GM19023 (cell line): ENCODE results near the gene MED20.
"Not testable (repeated sequence)": the region's sequence is repeated elsewhere in the genome, so short reads cannot be mapped to it uniquely, and the experiment has no call there.

ENCODE experiments used
- ATAC-seq: cut with Tn5 transposase; IDR thresholded peaks from one replicate; pipeline ENCODE4 v1.9.1; 2021; ENCODE audit warnings: mild to moderate bottlenecking, moderate library complexity; ENCODE audit not compliant: unreplicated experiment

The MED20 gene, protein sequence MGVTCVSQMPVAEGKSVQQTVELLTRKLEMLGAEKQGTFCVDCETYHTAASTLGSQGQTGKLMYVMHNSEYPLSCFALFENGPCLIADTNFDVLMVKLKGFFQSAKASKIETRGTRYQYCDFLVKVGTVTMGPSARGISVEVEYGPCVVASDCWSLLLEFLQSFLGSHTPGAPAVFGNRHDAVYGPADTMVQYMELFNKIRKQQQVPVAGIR

DNA sequence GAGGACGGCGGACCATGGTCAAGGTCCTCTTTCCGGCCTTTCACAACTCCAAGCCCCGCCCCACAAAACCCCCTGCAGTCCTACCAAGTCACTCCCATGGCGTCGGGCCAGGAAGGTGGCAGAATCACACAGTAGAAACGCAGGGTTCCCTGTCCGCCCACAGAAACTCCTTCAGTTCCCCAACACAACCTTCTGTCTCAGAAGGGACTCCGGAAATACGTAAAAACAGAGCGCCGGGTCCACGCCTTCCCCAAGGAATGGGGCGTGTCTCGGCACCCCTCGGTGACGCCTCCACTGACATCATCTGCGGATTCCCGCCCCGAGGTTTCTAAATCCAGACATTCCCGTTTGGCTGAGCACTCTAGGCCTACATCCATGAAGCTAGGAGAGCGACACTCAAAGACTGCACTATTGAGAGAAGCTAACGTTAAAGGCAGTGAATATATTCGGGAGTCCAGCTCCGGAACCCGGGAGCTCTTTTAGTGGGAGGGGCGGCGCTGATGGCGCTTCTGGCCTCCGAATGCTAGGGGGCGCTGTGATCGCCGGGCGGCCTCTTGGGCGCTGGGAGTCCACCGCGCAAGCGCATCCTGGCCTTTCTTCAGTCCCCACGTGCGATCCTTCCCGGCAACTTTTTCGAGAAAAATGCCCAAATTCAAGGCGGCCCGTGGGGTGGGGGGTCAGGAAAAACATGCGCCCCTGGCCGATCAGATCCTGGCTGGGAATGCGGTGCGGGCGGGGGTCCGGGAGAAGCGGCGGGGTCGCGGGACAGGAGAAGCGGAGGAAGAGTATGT is at the start of gene MED20, which contains the start of gene BYSL:
Gene MED20 (minus strand): TSS at position 219 of the 791 bp plus-strand sequence. CDS start 121 bp downstream, at position 98.
Gene BYSL (plus strand): TSS at position 579 of the 791 bp plus-strand sequence. CDS start 64 bp downstream, at position 643.
- ATAC-seq: peak; percentile 86

DNA sequence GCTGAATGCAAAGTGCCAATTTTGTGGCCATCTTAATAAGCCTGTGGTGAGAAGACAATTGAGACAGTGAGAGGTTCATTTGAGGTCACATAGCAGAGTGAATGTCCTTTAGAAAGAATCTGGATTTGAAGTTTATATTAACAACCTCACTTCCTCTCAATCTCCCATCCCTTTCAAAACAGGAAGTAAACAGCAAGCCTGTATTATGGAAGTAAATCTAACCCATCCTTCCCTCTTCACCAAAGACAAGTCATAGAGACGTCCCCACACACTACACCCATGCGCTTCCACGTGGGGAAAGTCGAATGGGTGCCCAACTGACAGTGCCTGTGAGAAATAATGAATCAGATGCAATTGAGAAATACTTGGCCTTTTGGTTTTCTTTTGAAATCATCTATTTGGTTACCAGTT is 49.5 kb upstream of the MED20 start:
- no peak for ATAC-seq

- no peak for ATAC-seq
Measured at GRCh38 chr6:41967312-41968287, 46.7 kb upstream of the MED20 start.

- no peak for ATAC-seq
Measured at GRCh38 chr6:41966961-41967311, 46.0 kb upstream of the MED20 start.

- ATAC-seq: no peak
Measured at GRCh38 chr6:41966214-41966920, 45.4 kb upstream of the MED20 start.

DNA sequence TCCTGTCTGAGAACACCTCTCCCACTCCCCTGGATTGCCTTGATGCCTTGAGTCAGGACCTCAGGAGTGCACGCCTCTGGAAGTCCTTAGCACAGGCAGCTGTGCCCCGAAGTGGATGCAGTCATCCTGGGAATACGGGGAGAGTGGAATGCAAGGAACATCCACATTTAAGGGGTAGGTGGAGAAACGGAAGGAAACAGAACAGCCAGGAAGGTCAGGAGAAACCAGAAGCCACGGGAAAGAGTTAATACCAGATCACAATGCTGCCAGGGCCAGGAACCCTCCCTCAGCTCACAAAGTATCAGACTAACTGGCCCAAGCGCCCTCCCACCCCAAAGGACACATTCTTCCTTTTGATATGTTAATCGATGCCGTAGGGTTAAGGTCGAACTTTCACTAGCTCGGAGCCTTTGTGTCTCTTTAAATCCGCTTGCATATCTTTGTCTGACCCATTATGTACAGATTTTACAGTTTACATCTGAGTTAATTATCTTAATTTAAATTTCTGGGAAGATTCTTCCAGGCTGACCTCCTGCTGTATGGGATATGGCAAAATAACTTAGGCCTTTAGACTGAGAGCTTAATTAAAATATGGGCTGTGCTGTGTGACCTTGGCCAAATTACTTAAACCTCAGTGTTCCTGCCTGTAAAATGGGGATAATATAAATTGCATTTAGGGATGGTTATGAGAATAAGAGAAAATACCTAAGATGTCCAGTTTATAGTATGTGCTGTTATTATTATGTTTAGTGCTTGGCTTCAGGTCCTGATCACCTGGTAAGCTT is 44.7 kb upstream of the MED20 start:
- no peak for ATAC-seq

DNA sequence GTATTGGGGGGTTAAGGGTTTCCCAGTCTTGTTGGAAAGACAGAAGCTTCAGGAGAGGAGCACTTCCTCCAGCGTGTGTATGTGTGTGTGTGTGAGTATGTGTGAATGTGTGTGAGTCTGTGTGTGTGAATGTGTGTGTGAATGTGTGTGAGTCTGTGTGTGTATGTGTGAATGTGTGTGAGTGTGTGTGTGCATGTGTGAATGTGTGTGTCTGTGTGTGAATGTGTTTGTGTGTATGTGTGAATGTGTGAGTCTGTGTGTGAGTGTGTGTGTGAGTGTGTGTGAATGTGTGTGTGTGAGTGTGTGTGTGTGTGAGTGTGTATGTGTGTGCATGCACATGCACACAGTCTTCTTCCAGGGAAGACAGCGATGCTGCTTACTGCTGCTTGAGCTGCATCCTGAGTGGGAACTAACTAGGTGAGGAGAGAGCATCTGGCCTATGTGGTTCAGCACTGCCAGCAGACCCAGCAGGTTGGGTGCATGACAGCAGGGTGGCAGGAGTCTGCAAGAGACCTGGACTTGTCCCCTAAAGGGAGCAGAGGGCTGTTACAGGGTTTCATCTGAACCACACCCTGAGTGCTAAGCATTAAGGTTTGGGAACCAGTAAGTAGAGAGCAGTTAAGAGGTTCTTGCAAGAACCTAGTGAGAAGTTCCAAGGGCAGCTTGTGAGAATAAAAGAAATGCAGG is 43.4 kb upstream of the MED20 start:
- no peak for ATAC-seq

- ATAC-seq: no peak
Measured at GRCh38 chr6:41963371-41963770, 42.4 kb upstream of the MED20 start.

DNA sequence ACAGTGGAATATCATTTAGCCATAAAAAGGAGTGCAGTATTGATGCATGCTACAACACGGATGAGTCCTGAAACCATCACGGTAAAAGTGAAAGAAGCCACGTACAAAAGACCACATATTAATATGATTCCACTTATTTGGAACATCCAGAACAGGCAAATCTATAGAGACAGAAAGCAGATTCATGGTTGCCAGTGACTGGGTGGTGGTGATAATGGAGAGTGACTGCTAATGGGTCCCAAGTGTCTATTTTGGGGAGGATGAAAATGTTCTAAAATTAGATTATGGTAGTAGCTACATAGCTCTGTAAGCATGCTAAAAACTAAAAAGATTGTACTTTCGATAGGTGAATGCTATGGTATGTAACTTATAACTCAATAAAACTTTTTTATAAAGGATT is 39.1 kb upstream of the MED20 start:
- no peak for ATAC-seq

DNA sequence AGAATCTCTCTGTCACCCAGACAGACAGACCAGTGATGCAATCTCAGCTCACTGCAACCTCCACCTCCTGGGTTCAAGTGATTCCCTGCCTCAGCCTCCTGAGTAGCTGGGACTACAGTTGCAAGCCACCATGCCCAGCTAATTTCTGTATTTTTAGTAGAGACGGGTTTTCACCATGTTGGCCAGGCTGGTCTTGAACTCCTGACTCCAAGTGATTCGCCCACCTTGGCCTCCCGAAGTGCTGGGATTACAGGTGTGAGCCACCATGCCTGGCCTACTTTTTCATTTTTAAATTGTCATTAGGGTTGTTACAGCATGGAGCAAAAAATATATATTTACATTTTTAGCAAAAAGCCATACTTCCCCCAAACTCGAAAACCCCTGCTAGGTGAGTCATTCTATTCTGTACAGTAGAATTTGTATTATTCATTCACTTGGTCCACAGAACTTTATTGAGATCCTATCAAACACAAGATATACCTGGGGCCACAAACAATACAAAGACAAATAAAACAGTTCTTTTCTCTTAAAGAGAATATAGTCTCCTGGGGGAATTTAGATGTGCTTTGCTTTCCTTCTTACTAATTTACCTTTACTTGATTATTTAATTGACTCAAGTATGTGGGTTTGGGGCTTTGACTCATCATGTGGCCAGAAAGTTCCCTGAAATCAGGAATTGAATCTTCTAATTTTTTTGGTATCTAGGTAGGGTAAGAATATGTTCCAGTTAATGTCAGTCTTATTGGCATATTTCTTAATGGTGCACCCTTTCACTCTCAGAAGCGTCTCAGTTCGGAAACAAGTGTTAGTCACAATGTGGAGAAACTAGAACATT is 37.3 kb upstream of the MED20 start:
- ATAC-seq: no peak

DNA sequence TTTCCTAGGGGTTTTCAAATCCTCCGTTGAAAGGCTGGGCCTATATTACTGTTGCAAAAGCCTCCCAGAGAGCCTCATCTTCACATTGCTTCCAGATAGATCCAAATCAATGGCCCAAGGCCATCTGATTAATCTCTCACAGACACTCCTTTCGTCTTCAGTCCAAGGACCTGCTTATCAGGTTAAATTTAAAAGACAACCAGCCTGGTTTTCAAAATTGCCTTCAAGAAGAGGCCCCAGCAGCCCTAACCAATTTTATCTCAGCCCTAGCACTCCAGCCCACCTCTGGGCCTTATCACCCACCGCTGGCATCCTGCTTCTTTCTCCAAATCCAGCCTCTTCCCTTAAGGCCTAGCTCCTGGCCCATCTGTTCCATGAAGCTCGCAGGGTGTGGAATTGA is 36.2 kb upstream of the MED20 start:
- no peak for ATAC-seq

GRCh38 chr6:41955412-41955811 is 34.5 kb upstream of the MED20 start:
- no peak for ATAC-seq

GRCh38 chr6:41954668-41955067 is 33.7 kb upstream of the MED20 start:
- no peak for ATAC-seq

DNA sequence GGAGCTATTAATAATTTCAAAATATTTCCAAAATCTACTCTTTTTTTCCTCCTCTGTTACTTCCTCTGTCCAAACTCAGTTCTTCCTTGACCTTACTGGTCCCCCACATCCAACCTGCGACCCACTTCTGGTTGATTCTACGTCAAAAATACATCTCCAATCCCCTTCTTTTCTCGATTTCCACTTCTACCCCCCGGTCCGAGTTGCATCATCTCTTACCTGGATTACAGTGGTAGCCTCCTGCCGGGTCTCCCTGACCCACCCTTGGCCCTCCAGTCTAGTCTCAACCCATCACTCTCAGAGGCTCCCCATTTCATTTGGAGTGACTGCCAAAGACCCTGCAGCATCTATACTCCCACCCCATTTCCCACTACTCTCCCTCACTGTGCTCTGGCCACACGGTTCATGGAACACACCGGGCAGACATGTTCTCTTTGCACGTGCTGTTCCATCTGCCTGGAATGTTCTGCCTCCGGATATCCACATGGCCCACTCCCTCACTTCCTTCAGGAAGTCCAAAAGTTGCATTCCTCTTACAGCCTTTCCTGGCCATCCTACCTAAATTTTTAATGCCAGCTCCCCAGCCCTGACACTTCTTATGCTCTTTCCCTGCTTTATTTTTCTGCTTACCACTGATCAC is 26.8 kb upstream of the MED20 start:
- no peak for ATAC-seq

- ATAC-seq: no peak
Measured at GRCh38 chr6:41943456-41943855, 22.5 kb upstream of the MED20 start.

DNA sequence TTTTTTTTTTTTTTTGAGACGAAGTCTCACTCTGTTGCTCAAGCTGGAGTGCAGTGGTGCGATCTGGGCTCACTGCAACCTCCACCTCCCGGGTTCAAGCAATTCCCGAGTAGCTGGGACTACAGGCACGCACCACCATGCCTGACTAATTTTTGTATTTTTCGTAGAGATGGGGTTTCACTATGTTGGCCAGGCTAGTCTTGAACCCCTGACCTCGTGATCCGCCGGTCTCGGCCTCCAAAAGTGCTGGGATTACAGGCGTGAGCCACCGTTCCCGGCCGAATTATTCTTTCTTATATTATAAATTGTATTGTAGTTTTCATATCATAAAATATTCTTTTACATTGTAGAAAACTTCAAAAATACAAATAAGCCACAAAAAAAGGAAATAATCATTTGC is 21.9 kb upstream of the MED20 start:
- ATAC-seq: not testable (repeated sequence)

DNA sequence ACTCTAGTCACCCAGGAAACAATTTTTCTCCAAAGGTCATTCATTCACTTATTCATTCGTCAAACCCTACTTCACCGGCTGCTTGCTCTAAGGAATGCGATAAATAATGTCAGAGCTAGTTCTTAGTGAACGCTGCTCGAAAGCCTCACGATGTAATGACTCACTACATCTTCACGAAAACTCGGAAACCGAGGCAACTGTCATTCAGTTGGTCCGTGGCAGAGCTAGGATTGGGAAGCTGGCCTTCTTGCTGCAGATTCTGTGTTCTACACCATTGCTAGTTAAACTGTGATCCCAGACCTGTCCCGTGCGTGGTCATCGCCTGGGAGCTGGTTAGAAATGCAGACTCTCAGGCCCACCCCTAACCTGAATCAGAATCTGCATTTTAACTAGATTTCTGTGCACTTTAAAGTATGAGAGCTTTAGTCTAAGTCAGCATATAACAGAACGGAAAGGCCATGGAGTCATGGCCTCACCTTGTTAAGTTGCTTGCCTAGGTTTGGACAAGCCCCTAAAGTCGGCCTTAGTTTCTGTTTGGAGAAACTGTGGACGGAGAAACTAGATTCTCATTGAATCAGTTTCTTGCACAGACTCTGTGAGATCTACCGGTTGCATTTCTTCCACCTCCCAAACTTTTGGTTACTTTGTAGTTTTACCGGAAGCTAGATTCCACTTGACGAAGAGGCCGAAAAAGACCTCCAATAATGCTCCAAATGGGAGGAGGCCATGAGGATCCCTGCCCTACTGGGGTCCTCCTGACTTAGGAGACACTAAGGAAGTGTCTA is 21.3 kb upstream of the MED20 start:
- no peak for ATAC-seq
